ENCODE measurements around the gene RPL37. TPM values are rescaled to one million over a fixed set of nuclear protein-coding genes. Genes with fewer than 3 reads are reported as not detected.

RPL37 gene
- total and polyA plus RNA-seq, 2 donors (not counting 1 experiment from before 2014, with no cell fraction given), result 881 to 2,414 TPM

- no peak overlapping the region for H3K9ac ChIP-seq (ENCODE audit: insufficient read depth, low read length)
- TF ChIP-seq CTCF (conservative IDR thresholded peaks at IDR 0.05 in 1 of 2, IDR thresholded peaks at IDR 0.05 in 1 of 2; ENCODE audit: low read depth in 1 of 2, low read length in 2 of 2), result no peak
- TF ChIP-seq EZH2 (IDR thresholded peaks at IDR 0.05; ENCODE audit: low read length, missing control alignments), result no peak
Measured at GRCh38 chr5:40780199-40780598, 54.8 kb downstream of the RPL37 start.

GRCh38 chr5:40779561-40779960 is 55.5 kb downstream of the RPL37 start:
- Histone ChIP-seq H3K4me3 (replicated peaks in 1 of 4; ENCODE audit: control extremely low read depth in 1 of 4, insufficient read depth in 1 of 4, low read depth in 3 of 4, low read length in 4 of 4) (no peak overlapping the region), H4K20me1 (ENCODE audit: control insufficient read depth, extremely low read depth, insufficient read depth, low read length) (peaks cover 3% of the 10 kb centered on the region), H3K4me2 (ENCODE audit: extremely low read depth, insufficient read depth, low read length) (no peak overlapping the region), H3K36me3 (ENCODE audit: control insufficient read depth, insufficient read depth, low read length) (peaks cover 6% of the 10 kb centered on the region), H2AFZ (ENCODE audit: low read length) (no peak overlapping the region), H3K9ac (ENCODE audit: insufficient read depth, low read length) (no peak overlapping the region), H3K9me3 (ENCODE audit: control insufficient read depth, insufficient read depth, low read depth, low read length) (no peaks in the 10 kb centered on the region), H3K4me1 (ENCODE audit: control insufficient read depth, extremely low read depth, insufficient read depth, low read length) (peaks cover 6% of the 10 kb centered on the region), H3K79me2 (ENCODE audit: control insufficient read depth, insufficient read depth, low read length) (peaks cover 83% of the 10 kb centered on the region), H3K27ac (ENCODE audit: insufficient read depth, low read length) (no peak overlapping the region), H3K27me3 (ENCODE audit: control insufficient read depth, insufficient read depth, low read length) (no peaks in the 10 kb centered on the region)
- TF ChIP-seq EZH2 (IDR thresholded peaks at IDR 0.05; ENCODE audit: low read length, missing control alignments) (no peak), CTCF (conservative IDR thresholded peaks at IDR 0.05 in 1 of 2, IDR thresholded peaks at IDR 0.05 in 1 of 2; ENCODE audit: low read depth in 1 of 2, low read length in 2 of 2) (no peak)
- DNase-seq (ENCODE audit: low read depth in 2 of 2), result no peak

More at GRCh38 chr5:40780199-40780598, 54.8 kb downstream of the RPL37 start:
- H3K4me1 ChIP-seq (ENCODE audit: control insufficient read depth, extremely low read depth, insufficient read depth, low read length), result peaks cover 6% of the 10 kb centered on the region
- no peak overlapping the region for H3K4me3 ChIP-seq (replicated peaks in 1 of 4; ENCODE audit: control extremely low read depth in 1 of 4, insufficient read depth in 1 of 4, low read depth in 3 of 4, low read length in 4 of 4)
- no peaks in the 10 kb centered on the region for H3K27me3 ChIP-seq (ENCODE audit: control insufficient read depth, insufficient read depth, low read length)
- DNase-seq (ENCODE audit: low read depth in 2 of 2), result no peak
- peaks cover 4% of the 10 kb centered on the region for H3K36me3 ChIP-seq (ENCODE audit: control insufficient read depth, insufficient read depth, low read length)
- no peaks in the 10 kb centered on the region for H3K9me3 ChIP-seq (ENCODE audit: control insufficient read depth, insufficient read depth, low read depth, low read length)
- H4K20me1 ChIP-seq (ENCODE audit: control insufficient read depth, extremely low read depth, insufficient read depth, low read length), result peaks cover 3% of the 10 kb centered on the region
- H2AFZ ChIP-seq (ENCODE audit: low read length), result no peak overlapping the region
- no peak overlapping the region for H3K4me2 ChIP-seq (ENCODE audit: extremely low read depth, insufficient read depth, low read length)
- H3K27ac ChIP-seq (ENCODE audit: insufficient read depth, low read length), result no peak overlapping the region
- peaks cover 88% of the 10 kb centered on the region for H3K79me2 ChIP-seq (ENCODE audit: control insufficient read depth, insufficient read depth, low read length)

DNA sequence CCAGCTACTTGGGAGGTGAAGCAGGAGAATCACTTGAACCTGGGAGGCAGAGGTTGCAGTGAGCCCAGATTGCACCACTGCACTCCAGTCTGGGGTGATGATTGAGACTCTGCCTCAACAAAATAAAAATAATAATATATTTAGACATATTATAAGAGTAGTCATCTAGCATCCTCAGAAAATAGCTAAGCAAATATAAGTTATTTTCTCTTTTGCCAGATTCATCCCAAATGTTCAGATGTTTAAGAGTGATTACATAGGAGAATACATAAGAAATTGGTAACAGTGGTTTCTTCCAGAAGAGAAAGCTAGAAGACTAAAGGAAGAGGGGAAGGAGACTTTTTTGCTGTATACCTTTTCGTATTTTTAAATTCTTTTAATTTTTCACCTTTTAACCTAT is 56.9 kb downstream of the RPL37 start:
- Histone ChIP-seq H3K27me3 (ENCODE audit: control insufficient read depth, insufficient read depth, low read length) (no peaks in the 10 kb centered on the region), H2AFZ (ENCODE audit: low read length) (no peak overlapping the region), H3K4me3 (replicated peaks in 1 of 4; ENCODE audit: control extremely low read depth in 1 of 4, insufficient read depth in 1 of 4, low read depth in 3 of 4, low read length in 4 of 4) (no peak overlapping the region), H3K4me2 (ENCODE audit: extremely low read depth, insufficient read depth, low read length) (no peak overlapping the region), H3K79me2 (ENCODE audit: control insufficient read depth, insufficient read depth, low read length) (peaks cover 72% of the 10 kb centered on the region), H3K9me3 (ENCODE audit: control insufficient read depth, insufficient read depth, low read depth, low read length) (no peaks in the 10 kb centered on the region), H3K9ac (ENCODE audit: insufficient read depth, low read length) (no peak overlapping the region), H3K27ac (ENCODE audit: insufficient read depth, low read length) (no peak overlapping the region), H3K4me1 (ENCODE audit: control insufficient read depth, extremely low read depth, insufficient read depth, low read length) (peaks cover 6% of the 10 kb centered on the region), H3K36me3 (ENCODE audit: control insufficient read depth, insufficient read depth, low read length) (peaks cover 6% of the 10 kb centered on the region), H4K20me1 (ENCODE audit: control insufficient read depth, extremely low read depth, insufficient read depth, low read length) (no peaks in the 10 kb centered on the region)
- DNase-seq (ENCODE audit: low read depth in 2 of 2), result no peak
- TF ChIP-seq CTCF (conservative IDR thresholded peaks at IDR 0.05 in 1 of 2, IDR thresholded peaks at IDR 0.05 in 1 of 2; ENCODE audit: low read depth in 1 of 2, low read length in 2 of 2), result no peak
- no peak for TF ChIP-seq EZH2 (IDR thresholded peaks at IDR 0.05; ENCODE audit: low read length, missing control alignments)
